ENCODE data around the gene ABCD1. TPM values are rescaled to one million over a fixed set of nuclear protein-coding genes. Genes with fewer than 3 reads are reported as not detected.

The ABCD1 gene
- polyA plus RNA-seq, 2 of the 4 experiments (the other 2 are of a cell fraction) = 1.7 to 3.8 TPM

DNA sequence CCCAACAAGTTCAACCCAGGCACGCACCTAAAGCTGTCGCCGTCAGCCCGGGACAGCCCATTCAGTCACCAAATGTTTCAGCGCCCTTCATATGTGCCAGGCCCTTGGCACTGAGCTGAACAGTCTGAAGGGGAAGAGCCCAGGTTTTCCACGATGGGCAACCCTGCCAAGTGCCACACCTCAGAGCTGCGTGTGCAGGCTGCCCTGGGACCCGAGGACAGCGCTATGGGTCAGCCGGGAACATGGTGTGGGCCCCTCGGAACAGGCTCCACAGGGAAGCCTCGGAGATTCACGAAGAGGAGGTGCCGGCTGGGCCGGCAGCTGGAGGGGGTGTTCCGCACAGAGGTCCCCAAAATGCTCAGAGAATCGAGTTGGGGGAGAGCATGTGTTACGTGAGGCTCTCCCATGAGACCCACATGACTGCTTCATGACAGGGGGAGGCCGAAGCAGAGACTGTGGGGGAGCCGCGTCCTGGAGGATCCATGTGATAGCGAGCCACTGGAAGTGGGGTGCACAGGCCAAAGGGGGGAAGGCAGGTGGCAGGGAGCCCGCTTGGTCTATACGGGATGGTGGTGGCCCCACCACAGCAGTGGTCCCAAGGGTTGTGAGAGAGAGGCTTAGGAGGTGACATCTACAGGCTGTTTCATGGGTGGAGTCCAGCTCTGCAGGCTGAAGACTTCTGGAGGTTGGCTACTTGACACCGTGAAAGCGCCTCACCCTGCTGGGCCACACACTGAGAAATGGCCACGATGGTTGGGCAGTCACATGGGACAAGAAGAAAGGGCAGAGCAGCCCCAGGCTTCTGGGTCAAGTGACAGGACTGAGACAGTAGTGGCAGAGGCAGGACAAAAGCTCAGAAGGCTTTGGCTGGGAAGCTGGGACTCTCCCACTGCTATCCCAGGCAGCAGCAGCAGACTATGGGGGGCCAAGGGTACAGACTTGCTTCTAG is 14.7 kb upstream of the ABCD1 start:
- Histone ChIP-seq H3K4me3 (no peak overlapping the region), H3K4me1 (peaks cover 11% of the 10 kb centered on the region; the same call in 2 of the 3 replicates), H3K27ac (no peak overlapping the region), H3K9me3 (no peaks in the 10 kb centered on the region), H3K4me2 (no peak overlapping the region)
- FAIRE-seq (no peak), DNase-seq (ENCODE audit: low read depth in 1 of 2, low spot score in 1 of 2) (no peak), ATAC-seq (no peak)
- TF ChIP-seq RARB (CRISPR knock-in tag; IDR thresholded peaks at IDR 0.05) = no peak
- no peak for TF ChIP-seq CEBPB (IDR thresholded peaks at IDR 0.05)
- TF ChIP-seq SREBF2 (IDR thresholded peaks at IDR 0.05) = no peak
- no peak for TF ChIP-seq CBX8 (IDR thresholded peaks at IDR 0.05)
- TF ChIP-seq MAFK (IDR thresholded peaks at IDR 0.05; ENCODE audit: partially characterized antibody) = no peak
- no peak for TF ChIP-seq ESRRA (IDR thresholded peaks at IDR 0.05; ENCODE audit: borderline replicate concordance, low read length)
- no peak for TF ChIP-seq KDM5A (IDR thresholded peaks at IDR 0.05)
- POLR2A ChIA-PET = no interaction called here
- 87% methylated on average over 14 of the region's 27 CpGs for WGBS (ENCODE audit: missing lambda C conversion rate)
- CTCF ChIA-PET = interaction anchor here (0.6 to 4.7 kb wide), 8 partner anchors 9 to 239 kb away, joined by 3 to 27 read pairs (median 9); no protein-coding TSS in a partner anchor

GRCh38 chrX:153714256-153714655 is 10.4 kb upstream of the ABCD1 start:
- ATAC-seq = no peak
- Histone ChIP-seq H3K4me3 (no peak overlapping the region), H3K4me1 (peaks cover under 1% of the 10 kb centered on the region; the same call in 1 of the 3 replicates), H3K9me3 (no peaks in the 10 kb centered on the region), H3K4me2 (no peak overlapping the region), H3K27ac (no peak overlapping the region)
- no peak for DNase-seq (ENCODE audit: low read depth in 1 of 2, low spot score in 1 of 2)
- WGBS (ENCODE audit: missing lambda C conversion rate) = 94% methylated on average over 3 of the region's 3 CpGs
- ChIA-PET POLR2A (interaction anchor here (0.6 kb wide), 1 partner anchor 268 kb away, joined by 3 read pairs; no protein-coding TSS in a partner anchor), CTCF (interaction anchor here (1.6 to 2.3 kb wide), 2 partner anchors 8 to 104 kb away, joined by 4 to 7 read pairs; no protein-coding TSS in a partner anchor)
- FAIRE-seq = peak; percentile 61
- TF ChIP-seq FOSB (CRISPR knock-in tag; IDR thresholded peaks at IDR 0.05) = no peak
- TF ChIP-seq RARB (CRISPR knock-in tag; IDR thresholded peaks at IDR 0.05) = no peak
- no peak for TF ChIP-seq POLR2A (IDR thresholded peaks at IDR 0.05; ENCODE audit: low read length)

GRCh38 chrX:153717445-153717844 is 7.2 kb upstream of the ABCD1 start:
- peaks cover 6% of the 10 kb centered on the region; the same call in 2 of the 3 replicates for H3K4me1 ChIP-seq
- DNase-seq (ENCODE audit: low read depth in 1 of 2, low spot score in 1 of 2) (no peak), ATAC-seq (no peak), FAIRE-seq (no peak)
- ChIA-PET CTCF (interaction anchor here (1.7 to 5.1 kb wide), 2 partner anchors 8 to 108 kb away, joined by 3 to 27 read pairs; no protein-coding TSS in a partner anchor), POLR2A (no interaction called here)
- H3K27ac ChIP-seq = no peak overlapping the region
- WGBS (ENCODE audit: missing lambda C conversion rate) = 94% methylated on average over 9 of the region's 9 CpGs
- H3K4me2 ChIP-seq = no peak overlapping the region
- H3K9me3 ChIP-seq = no peaks in the 10 kb centered on the region
- no peak overlapping the region for H3K4me3 ChIP-seq
- TF ChIP-seq POLR2A (IDR thresholded peaks at IDR 0.05; ENCODE audit: low read length) = no peak
- TF ChIP-seq RNF2 (IDR thresholded peaks at IDR 0.05; ENCODE audit: borderline replicate concordance, low read depth) = no peak
- TF ChIP-seq HOXA7 (CRISPR knock-in tag; IDR thresholded peaks at IDR 0.05) = no peak
- TF ChIP-seq GATA3 (IDR thresholded peaks at IDR 0.05; ENCODE audit: borderline replicate concordance) = no peak
- no peak for TF ChIP-seq ZNF302 (CRISPR knock-in tag; IDR thresholded peaks at IDR 0.05)
- TF ChIP-seq HEYL (CRISPR knock-in tag; IDR thresholded peaks at IDR 0.05) = no peak
- TF ChIP-seq FOSB (CRISPR knock-in tag; IDR thresholded peaks at IDR 0.05) = no peak
- TF ChIP-seq EHMT2 (IDR thresholded peaks at IDR 0.05; ENCODE audit: low read depth) = no peak
- no peak for TF ChIP-seq EHF (CRISPR knock-in tag; IDR thresholded peaks at IDR 0.05)
- TF ChIP-seq, protein P1, sequence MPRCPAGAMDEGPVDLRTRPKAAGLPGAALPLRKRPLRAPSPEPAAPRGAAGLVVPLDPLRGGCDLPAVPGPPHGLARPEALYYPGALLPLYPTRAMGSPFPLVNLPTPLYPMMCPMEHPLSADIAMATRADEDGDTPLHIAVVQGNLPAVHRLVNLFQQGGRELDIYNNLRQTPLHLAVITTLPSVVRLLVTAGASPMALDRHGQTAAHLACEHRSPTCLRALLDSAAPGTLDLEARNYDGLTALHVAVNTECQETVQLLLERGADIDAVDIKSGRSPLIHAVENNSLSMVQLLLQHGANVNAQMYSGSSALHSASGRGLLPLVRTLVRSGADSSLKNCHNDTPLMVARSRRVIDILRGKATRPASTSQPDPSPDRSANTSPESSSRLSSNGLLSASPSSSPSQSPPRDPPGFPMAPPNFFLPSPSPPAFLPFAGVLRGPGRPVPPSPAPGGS (IDR thresholded peaks at IDR 0.05) = no peak
- no peak for TF ChIP-seq FOSL2 (IDR thresholded peaks at IDR 0.05)
- no peak for TF ChIP-seq FOSL2 (CRISPR knock-in tag; IDR thresholded peaks at IDR 0.05)
- no peak for TF ChIP-seq CHD2 (IDR thresholded peaks at IDR 0.05; ENCODE audit: low read length, partially characterized antibody)
- TF ChIP-seq REST (IDR thresholded peaks at IDR 0.05) = no peak
- no peak for TF ChIP-seq MAFK (IDR thresholded peaks at IDR 0.05; ENCODE audit: partially characterized antibody)

All from A549 (cell line).